HCT116 (cell line): Measurements from ENCODE around the gene BLTP3A. TPM values are rescaled to one million over a fixed set of nuclear protein-coding genes. Genes with fewer than 3 reads are reported as not detected.
A peak's percentile ranks its signal among the peaks of the same experiment; 100 is the strongest.

ENCODE experiments used
- ATAC-seq: fragments of 200-7000 bp; cut with Tn5 transposase; 2 replicates; pipeline ENCODE4 v1.9.1; 2020; ENCODE audit warnings: mild to moderate bottlenecking, moderate library complexity
- BruUV-seq: library from RNA; stranded (reverse); fragments of 400-500 nt; replicated peaks from 2 replicates; lab custom pipeline; 2021; lab: Mats Ljungman, UMichigan
- CTCF ChIA-PET: fragments of 300-600 bp; sonication (Branson Sonifier 250); formaldehyde crosslinking; loops from one replicate; lab custom pipeline; 2021; ENCODE audit warnings: antibody characterized with exemption; lab: Charles Lee
- POLR2A ChIA-PET: fragments of 300-600, 350-600 bp; sonication (Branson Sonifier 250); formaldehyde crosslinking; loops from one replicate; lab custom pipeline; 2021; ENCODE audit warnings: antibody characterized with exemption; lab: Charles Lee
- RAD21 ChIA-PET, 2 experiments: fragments of 300-600 bp; sonication (Branson Sonifier 250); formaldehyde crosslinking; loops; one replicate each; lab custom pipeline; 2023; ENCODE audit warnings: low total read pairs in 2 of 2; ENCODE audit not compliant: uncharacterized antibody in 2 of 2, unreplicated experiment in 2 of 2, low non-redundant PET in 1 of 2; lab: Charles Lee
- DNase-seq: peaks from one replicate; pipeline ENCODE4 v3.0.0-alpha.2; 2010; ENCODE audit warnings: low read depth, low spot score
- H2AFZ ChIP-seq: fragments of 200-600 bp; shearing (Covaris generic), sonication (generic); 2 replicates; pipeline ENCODE4 v1.6.1; 2017; ENCODE audit warnings: low read depth, mixed run types, mixed read lengths, antibody characterized with exemption, low read length; ENCODE audit not compliant: poor library complexity, severe bottlenecking
- H3K27ac ChIP-seq: 2 replicates; pipeline ENCODE4 v1.5.1; 2012; ENCODE audit warnings: low read depth, low read length
- H3K27me3 ChIP-seq: fragments of 200-600 bp; sonication (generic); 2 replicates; pipeline ENCODE4 v1.6.1; 2016; ENCODE audit warnings: mixed run types, low read length, mixed read lengths; ENCODE audit not compliant: insufficient read depth
- H3K36me3 ChIP-seq, 2 experiments: fragments of 200-500 bp in 1 of 2; fragments of 200-600 bp in 1 of 2; sonication (Bioruptor generic) in 1 of 2; sonication (generic) in 1 of 2; 2 replicates each; pipeline versions ENCODE4 v1.5.1 to v1.6.1; 2014 to 2016; ENCODE audit warnings: low read length in 2 of 2, inconsistent platforms in 1 of 2, mixed read lengths in 1 of 2, mixed run types in 1 of 2; ENCODE audit not compliant: insufficient read depth in 2 of 2, control insufficient read depth in 1 of 2
- H3K4me1 ChIP-seq, 2 experiments: fragments of 200-600 bp in 1 of 2; sonication (generic) in 1 of 2; 2 replicates each; pipeline versions ENCODE4 v1.5.1 to v1.6.1; 2012 to 2017; ENCODE audit warnings: low read length in 2 of 2, inconsistent platforms in 1 of 2, mild to moderate bottlenecking in 1 of 2, mixed read lengths in 1 of 2, mixed run types in 1 of 2, moderate library complexity in 1 of 2; ENCODE audit not compliant: insufficient read depth in 2 of 2, control insufficient read depth in 1 of 2
- H3K4me2 ChIP-seq: fragments of 200-600 bp; sonication (generic); 2 replicates; pipeline ENCODE4 v1.6.1; 2017; ENCODE audit warnings: mixed run types, low read length, mixed read lengths
- H3K4me3 ChIP-seq, 2 experiments: fragments of 200-600 bp in 1 of 2; sonication (generic) in 1 of 2; replicated peaks in 1 of 2; 2 replicates each; pipeline ENCODE4 v1.5.1; 2011 to 2016; ENCODE audit warnings: low read length in 2 of 2, control low read depth in 1 of 2, low read depth in 1 of 2, mild to moderate bottlenecking in 1 of 2, mixed read lengths in 1 of 2, mixed run types in 1 of 2
- H3K79me2 ChIP-seq: fragments of 200-600 bp; sonication (generic); 2 replicates; pipeline ENCODE4 v1.6.1; 2017; ENCODE audit warnings: mild to moderate bottlenecking, mixed run types, low read length, moderate library complexity, mixed read lengths; ENCODE audit not compliant: insufficient read depth
- H3K9ac ChIP-seq: fragments of 200-600 bp; sonication (generic); 2 replicates; pipeline ENCODE4 v1.6.1; 2016; ENCODE audit warnings: low read length, mixed read lengths
- H3K9me2 ChIP-seq: fragments of 200-600 bp; sonication (generic), shearing (Covaris generic); 2 replicates; pipeline ENCODE4 v1.6.1; 2017; ENCODE audit warnings: mixed run types, mild to moderate bottlenecking, moderate library complexity; ENCODE audit not compliant: insufficient read depth
- H3K9me3 ChIP-seq, 2 experiments: fragments of 200-500 bp in 1 of 2; fragments of 200-600 bp in 1 of 2; sonication (Bioruptor generic) in 1 of 2; sonication (generic) in 1 of 2; 2 replicates each; pipeline ENCODE4 v1.6.1; 2014 to 2017; ENCODE audit warnings: low read length in 2 of 2, mixed read lengths in 2 of 2, inconsistent platforms in 1 of 2, low read depth in 1 of 2, mild to moderate bottlenecking in 1 of 2, mixed run types in 1 of 2, moderate library complexity in 1 of 2; ENCODE audit not compliant: control insufficient read depth in 1 of 2, insufficient read depth in 1 of 2
- H4K20me1 ChIP-seq: fragments of 200-600 bp; sonication (generic), shearing (Covaris generic); 2 replicates; pipeline ENCODE4 v1.6.1; 2017; ENCODE audit warnings: mixed run types, mild to moderate bottlenecking, moderate library complexity; ENCODE audit not compliant: insufficient read depth
- CEBPB ChIP-seq: IDR thresholded peaks from 2 replicates; pipeline ENCODE4 v1.6.1; 2012; ENCODE audit warnings: low read depth
- EGR1 ChIP-seq: IDR thresholded peaks from 2 replicates; pipeline ENCODE4 v1.6.1; 2012; ENCODE audit warnings: low read depth
- EZH2 ChIP-seq: fragments of 200-600 bp; sonication (generic); IDR thresholded peaks from 2 replicates; pipeline ENCODE4 v1.6.1; 2017; ENCODE audit warnings: antibody characterized with exemption, mixed run types
- EZH2phosphoT487 ChIP-seq: fragments of 200-600 bp; IDR thresholded peaks from 2 replicates; pipeline ENCODE4 v1.6.1; 2018; ENCODE audit warnings: antibody characterized with exemption, borderline replicate concordance
- FOSL1 ChIP-seq: IDR thresholded peaks from 2 replicates; pipeline ENCODE4 v1.6.1; 2012; ENCODE audit warnings: low read depth
- JUND ChIP-seq: IDR thresholded peaks from 2 replicates; pipeline ENCODE4 v1.6.1; 2012
- RAD21 ChIP-seq: IDR thresholded peaks from 2 replicates; pipeline ENCODE4 v1.6.1; 2012; ENCODE audit warnings: low read depth, mild to moderate bottlenecking
- SIN3A ChIP-seq: IDR thresholded peaks from 2 replicates; pipeline ENCODE4 v1.6.1; 2012; ENCODE audit warnings: low read depth
- SP1 ChIP-seq: IDR thresholded peaks from 2 replicates; pipeline ENCODE4 v1.6.1; 2012; ENCODE audit warnings: low read depth
- SRF ChIP-seq: IDR thresholded peaks from 2 replicates; pipeline ENCODE4 v1.6.1; 2012; ENCODE audit warnings: low read depth
- TCF7L2 ChIP-seq: IDR thresholded peaks from 2 replicates; pipeline ENCODE4 v1.7.0; 2011; ENCODE audit warnings: borderline replicate concordance, inconsistent platforms; ENCODE audit not compliant: insufficient read depth, insufficient read length; ENCODE audit errors: extremely low read depth
- YY1 ChIP-seq: IDR thresholded peaks from 2 replicates; pipeline ENCODE4 v1.6.1; 2011; ENCODE audit warnings: low read length, low read depth, moderate library complexity, mild to moderate bottlenecking; ENCODE audit not compliant: insufficient replicate concordance; ENCODE audit errors: extremely low read depth
- ZNF274 ChIP-seq: fragments of 200-500 bp; sonication (Bioruptor generic); IDR thresholded peaks from 2 replicates; pipeline ENCODE4 v1.6.1; 2014; ENCODE audit warnings: mild to moderate bottlenecking, low read depth, low read length, inconsistent platforms
- intact Hi-C: fragments of 100-400 bp; cut with micrococcal nuclease; formaldehyde crosslinking; loops from 2 replicates; pipeline ENCODE4 v1.10.0; 2022
- total RNA-seq: library from RNA; stranded (reverse); gene quantifications from one replicate; pipeline ENCODE4 v1.2.1, GENCODE V29; 2021; ENCODE audit not compliant: unreplicated experiment
- TF ChIP-seq, protein P1 (sequence below), 3 experiments: fragments of 200-600 bp in 1 of 3; sonication (generic) in 1 of 3; IDR thresholded peaks in 2 of 3; conservative IDR thresholded peaks in 1 of 3; 2 replicates each; pipeline ENCODE4 v1.5.1; 2012 to 2017; ENCODE audit warnings: low read depth in 2 of 3, low read length in 2 of 3, antibody characterized with exemption in 1 of 3, borderline replicate concordance in 1 of 3, control low read depth in 1 of 3, mild to moderate bottlenecking in 1 of 3, mixed read lengths in 1 of 3, mixed run types in 1 of 3, moderate library complexity in 1 of 3; ENCODE audit not compliant: insufficient read depth in 1 of 3

BLTP3A gene
- total RNA-seq, 1 experiment from 2014 or later = 21.5 TPM

DNA sequence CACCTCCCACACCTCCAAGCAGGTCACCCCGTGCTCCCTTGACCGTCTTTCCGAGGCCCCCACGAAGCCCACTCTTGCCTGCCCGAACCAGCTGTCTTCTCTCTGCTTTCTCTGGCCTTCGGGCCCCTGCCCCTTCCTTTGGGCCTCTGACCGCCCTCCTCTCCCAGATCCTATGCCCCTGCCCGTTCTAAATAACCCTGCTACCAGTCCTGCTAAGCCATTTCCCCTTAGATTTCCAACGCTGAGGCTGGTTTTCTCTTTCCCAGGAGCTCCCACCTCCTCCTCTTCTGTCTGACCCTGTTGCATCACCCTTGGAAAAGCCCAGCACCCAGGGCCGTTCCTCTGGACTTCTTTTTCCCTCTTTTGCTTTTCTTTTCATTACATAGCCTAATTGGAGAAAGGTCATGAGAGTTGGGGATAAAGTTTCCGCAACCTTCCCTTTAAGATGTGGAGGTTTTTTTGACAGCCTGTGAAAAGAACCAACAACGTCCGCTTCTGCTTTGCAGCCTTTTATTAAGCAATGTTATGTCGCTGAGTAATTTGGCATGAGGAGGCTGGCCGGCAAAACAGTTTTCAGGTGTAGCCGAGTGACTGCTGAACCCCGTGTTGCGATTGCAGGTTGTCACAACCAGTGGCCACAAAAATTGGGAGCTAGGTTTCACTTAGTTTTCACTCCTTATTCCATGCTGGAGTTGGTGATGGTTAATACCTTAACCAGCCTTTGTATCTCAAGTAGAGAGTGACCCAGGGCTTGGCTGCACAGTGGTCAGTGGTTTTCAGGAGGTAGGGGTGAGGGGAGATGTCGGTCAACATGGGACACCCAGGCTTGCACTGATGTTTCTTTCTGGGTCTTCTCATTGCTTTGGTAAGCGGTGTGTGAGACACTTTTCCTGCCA, 970 bp downstream of the BLTP3A start:
- POLR2A ChIA-PET = interaction anchor here (1.5 kb wide), 1 partner anchor 55 kb away, joined by 3 read pairs; no protein-coding TSS in a partner anchor
- ATAC-seq (no peak), DNase-seq (no peak)
- BruUV-seq = no TSS peak
- Histone ChIP-seq H3K9ac (peak overlapping the region; percentile 85), H3K79me2 (peaks cover 49% of the 10 kb centered on the region), H4K20me1 (no peaks in the 10 kb centered on the region), H3K36me3 (no peaks in the 10 kb centered on the region), H3K4me1 (peaks cover 5 to 17% of the 10 kb centered on the region in 2 experiments; a peak in 3 of 4 replicates), H3K4me2 (peak overlapping the region; percentile 82), H3K27me3 (no peaks in the 10 kb centered on the region), H3K27ac (peak overlapping the region; percentile 67), H3K9me3 (no peaks in the 10 kb centered on the region), H3K4me3 (peak overlapping the region; percentile 76 to 81), H2AFZ (no peak overlapping the region), H3K9me2 (no peaks in the 10 kb centered on the region)
- intact Hi-C loops = no loop called here
- CTCF ChIA-PET = interaction anchor here (1.1 to 2.0 kb wide), 2 partner anchors 10 to 36 kb away, joined by 4 to 6 read pairs; partner anchors contain the start of gene SNRPC
- TF ChIP-seq SRF (no peak), TCF7L2 (peak; percentile 0), CEBPB (peak; percentile 65)
- RAD21 ChIA-PET = no interaction called here

DNA sequence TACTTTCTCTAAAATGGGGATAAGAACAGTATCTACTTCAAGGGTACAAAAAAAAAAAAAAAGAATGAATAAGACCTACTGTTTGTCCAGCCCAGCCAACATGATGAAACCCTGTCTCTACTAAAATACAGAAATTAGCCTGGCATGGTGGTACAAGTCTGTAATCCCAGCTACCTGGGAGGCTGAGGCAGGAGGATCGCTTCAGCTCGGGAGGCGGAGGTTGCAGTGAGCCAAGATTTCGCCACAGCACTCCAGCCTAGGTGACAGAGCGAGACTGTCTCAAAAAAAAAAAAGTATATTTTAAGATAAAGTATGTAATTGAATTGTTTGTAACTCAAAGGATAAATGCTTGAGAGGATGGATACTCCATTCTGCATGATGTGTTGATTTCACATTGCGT, 2.0 kb downstream of the BLTP3A start:
- ATAC-seq (no peak), DNase-seq (no peak)
- no peaks in the 10 kb centered on the region for H3K9me3 ChIP-seq
- CTCF ChIA-PET = no interaction called here
- H3K4me1 ChIP-seq = peaks cover 5 to 17% of the 10 kb centered on the region in 2 experiments; a peak in 3 of 4 replicates
- no peaks in the 10 kb centered on the region for H3K27me3 ChIP-seq
- H3K27ac ChIP-seq = no peak overlapping the region
- no peak overlapping the region for H3K4me3 ChIP-seq
- no peak overlapping the region for H2AFZ ChIP-seq
- intact Hi-C loops = no loop called here
- H3K4me2 ChIP-seq = peak overlapping the region; percentile 82; the same call in 1 of the 2 replicates
- POLR2A ChIA-PET = no interaction called here
- H3K9me2 ChIP-seq = no peaks in the 10 kb centered on the region
- no peak overlapping the region for H3K9ac ChIP-seq
- H3K79me2 ChIP-seq = peaks cover 59% of the 10 kb centered on the region
- no peaks in the 10 kb centered on the region for H3K36me3 ChIP-seq
- RAD21 ChIA-PET = no interaction called here
- BruUV-seq = no TSS peak
- no peaks in the 10 kb centered on the region for H4K20me1 ChIP-seq
- TF ChIP-seq SP1 (no peak), ZNF274 (no peak), TCF7L2 (no peak), EZH2phosphoT487 (no peak), RAD21 (no peak), SIN3A (no peak), YY1 (no peak), EZH2 (no peak), FOSL1 (no peak), EGR1 (no peak), SRF (no peak), JUND (no peak), CEBPB (no peak)
- TF ChIP-seq, protein P1, sequence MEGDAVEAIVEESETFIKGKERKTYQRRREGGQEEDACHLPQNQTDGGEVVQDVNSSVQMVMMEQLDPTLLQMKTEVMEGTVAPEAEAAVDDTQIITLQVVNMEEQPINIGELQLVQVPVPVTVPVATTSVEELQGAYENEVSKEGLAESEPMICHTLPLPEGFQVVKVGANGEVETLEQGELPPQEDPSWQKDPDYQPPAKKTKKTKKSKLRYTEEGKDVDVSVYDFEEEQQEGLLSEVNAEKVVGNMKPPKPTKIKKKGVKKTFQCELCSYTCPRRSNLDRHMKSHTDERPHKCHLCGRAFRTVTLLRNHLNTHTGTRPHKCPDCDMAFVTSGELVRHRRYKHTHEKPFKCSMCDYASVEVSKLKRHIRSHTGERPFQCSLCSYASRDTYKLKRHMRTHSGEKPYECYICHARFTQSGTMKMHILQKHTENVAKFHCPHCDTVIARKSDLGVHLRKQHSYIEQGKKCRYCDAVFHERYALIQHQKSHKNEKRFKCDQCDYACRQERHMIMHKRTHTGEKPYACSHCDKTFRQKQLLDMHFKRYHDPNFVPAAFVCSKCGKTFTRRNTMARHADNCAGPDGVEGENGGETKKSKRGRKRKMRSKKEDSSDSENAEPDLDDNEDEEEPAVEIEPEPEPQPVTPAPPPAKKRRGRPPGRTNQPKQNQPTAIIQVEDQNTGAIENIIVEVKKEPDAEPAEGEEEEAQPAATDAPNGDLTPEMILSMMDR (IDR thresholded peaks at IDR 0.05 in 2 of 3, conservative IDR thresholded peaks at IDR 0.05 in 1 of 3; ENCODE audit: borderline replicate concordance in 1 of 3, insufficient read depth in 1 of 3, low read depth in 2 of 3, low read length in 2 of 3) = no peak
